ENCODE results near the gene SNORC.

Gene SNORC

DNA sequence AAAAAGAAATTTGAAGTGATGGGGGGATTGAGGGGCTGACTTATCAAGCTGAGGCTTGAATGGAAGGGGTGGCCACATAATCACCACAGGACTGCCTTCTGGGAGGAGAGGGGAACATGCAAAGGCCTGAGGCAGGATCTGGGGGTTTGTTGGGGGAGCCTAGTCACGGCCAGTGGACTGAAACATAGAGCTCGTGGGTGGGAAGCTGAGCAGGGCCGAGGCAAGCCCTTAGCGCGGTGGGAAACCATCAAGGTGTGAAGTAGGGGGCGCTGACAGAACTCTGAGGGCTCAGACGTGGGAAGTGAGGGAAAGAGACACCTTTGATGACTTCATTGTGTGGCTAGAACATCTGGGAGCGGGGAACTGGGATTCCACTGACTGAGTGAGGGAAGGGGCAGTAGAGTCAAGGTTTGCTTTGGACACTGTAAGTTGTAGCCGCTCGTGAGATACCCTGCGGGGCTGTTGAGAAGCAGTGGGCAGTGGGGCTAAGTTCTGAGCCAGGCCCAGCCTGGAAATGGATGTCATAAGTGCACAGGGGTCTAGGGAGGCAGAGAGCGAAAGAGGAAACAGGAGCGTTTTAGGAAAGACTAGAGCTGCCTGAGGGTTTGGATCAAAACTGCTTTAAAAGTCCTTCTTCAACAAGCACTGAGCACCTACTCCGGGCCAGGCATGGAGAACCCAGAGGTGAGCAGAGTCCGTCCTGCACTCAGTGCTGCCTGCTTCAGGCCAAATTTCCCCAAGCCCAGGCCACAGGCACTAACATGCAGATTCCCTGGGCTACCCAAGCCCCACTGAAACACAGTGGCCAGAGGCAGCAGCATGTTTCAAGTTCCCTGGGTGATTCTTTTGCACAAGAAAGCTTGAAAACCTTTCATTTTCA lies 686 bp upstream of the SNORC start:
- TF ChIP-seq ZFX (IDR thresholded peaks at IDR 0.05), result no peak
- TF ChIP-seq, protein P1, sequence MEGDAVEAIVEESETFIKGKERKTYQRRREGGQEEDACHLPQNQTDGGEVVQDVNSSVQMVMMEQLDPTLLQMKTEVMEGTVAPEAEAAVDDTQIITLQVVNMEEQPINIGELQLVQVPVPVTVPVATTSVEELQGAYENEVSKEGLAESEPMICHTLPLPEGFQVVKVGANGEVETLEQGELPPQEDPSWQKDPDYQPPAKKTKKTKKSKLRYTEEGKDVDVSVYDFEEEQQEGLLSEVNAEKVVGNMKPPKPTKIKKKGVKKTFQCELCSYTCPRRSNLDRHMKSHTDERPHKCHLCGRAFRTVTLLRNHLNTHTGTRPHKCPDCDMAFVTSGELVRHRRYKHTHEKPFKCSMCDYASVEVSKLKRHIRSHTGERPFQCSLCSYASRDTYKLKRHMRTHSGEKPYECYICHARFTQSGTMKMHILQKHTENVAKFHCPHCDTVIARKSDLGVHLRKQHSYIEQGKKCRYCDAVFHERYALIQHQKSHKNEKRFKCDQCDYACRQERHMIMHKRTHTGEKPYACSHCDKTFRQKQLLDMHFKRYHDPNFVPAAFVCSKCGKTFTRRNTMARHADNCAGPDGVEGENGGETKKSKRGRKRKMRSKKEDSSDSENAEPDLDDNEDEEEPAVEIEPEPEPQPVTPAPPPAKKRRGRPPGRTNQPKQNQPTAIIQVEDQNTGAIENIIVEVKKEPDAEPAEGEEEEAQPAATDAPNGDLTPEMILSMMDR (conservative IDR thresholded peaks at IDR 0.05), result no peak
- no peak overlapping the region for H3K27ac ChIP-seq

DNA sequence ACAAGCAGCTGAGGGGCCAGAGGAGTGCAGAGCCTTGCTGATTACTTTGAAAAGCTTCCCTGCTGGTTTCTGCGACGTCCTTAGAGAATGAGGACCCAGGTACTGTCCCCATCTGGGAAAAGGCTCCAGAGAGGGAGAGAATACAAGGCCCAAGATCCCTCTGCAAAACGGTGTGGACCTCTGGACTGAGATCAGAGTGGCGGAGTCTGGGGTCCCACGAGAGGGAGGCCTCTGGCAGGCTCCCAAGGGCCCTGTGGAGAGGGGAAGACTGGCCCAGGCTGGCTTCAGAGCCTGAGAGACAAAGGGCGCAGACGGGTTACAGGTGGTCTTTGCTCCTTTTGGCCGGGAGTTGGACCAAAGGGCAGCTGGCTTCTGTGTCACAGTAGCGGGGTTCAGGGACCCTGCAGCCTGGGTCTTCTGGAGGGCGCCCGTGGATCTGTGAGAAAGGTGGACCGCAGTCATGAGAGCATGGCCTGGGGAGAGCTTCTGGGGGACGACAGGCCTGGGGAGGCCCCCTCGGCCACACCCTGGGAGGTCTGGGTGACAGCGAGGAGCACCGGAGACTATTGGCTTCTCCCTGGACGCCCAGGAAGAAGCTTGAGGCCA lies 805 bp downstream of the SNORC start:
- TF ChIP-seq, protein P1 (conservative IDR thresholded peaks at IDR 0.05), result no peak
- TF ChIP-seq ZFX (IDR thresholded peaks at IDR 0.05), result no peak
- no peak overlapping the region for H3K27ac ChIP-seq

DNA sequence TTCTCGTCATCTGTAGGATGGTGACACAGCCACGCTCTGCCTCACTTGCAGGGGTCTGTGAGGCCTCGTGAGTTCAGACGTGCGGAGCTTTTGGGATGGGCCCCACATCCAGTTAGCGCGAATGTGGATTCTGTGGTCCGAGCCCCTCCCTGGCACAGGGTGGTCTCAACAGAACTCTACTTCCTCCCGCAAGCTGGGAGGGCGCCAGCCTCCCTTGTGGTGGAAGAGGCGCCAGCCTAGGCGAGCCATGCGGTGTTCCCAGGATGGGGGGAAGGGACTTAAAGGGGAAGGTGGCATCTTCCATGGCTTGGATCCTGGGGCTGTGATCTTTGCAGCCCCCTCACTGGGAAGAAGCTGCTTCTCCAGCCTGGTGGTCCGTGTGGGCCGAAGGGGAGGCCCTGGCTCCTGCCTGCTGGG lies 1.4 kb downstream of the SNORC start:
- TF ChIP-seq ZFX (IDR thresholded peaks at IDR 0.05), result no peak
- TF ChIP-seq, protein P1 (conservative IDR thresholded peaks at IDR 0.05), result no peak
- H3K27ac ChIP-seq, result no peak overlapping the region

DNA sequence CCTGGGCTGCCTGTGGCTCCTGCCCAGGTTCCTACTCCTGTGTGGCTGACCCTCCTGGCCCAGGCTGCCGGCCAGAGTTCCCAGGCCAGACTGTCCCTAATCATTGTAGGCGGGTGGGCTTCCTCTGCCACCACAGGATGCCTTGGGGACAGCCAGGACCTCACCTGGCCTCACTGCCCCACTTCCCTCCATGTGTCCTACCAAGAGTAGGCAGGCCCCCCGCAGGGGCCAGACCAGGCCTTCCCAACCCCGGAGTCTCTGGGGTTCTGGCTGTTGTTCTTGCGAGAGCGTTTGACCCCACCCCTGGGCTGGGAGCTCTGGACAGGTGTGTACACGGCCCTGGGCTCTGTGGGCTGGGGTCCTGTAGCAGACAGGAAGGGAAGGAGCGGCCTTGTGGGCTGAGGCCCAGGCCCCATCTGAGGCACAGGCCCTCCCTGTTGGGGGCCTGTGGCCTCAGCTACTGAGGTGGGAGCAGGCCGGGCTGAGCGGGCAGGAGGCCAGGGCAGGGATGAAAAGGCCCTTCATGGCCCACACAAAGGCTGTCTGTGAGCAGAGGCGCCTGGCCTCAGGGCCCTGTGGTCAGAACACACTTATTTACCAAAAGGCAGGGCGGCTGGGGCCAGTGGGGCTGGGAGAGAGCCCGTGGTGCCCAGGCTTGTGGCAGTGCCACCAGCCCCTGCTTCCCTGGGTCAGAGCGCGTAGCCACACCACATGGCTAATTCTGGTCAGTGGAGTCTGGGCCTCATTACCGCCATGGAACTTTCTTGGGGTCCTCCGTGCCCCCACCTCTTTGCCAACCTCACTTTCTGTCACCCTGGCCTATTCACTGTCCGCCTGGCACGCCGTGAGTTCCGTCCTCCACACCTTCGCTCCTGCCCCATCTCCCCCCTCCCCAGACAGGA lies 2.0 kb downstream of the SNORC start:
- no peak overlapping the region for H3K27ac ChIP-seq
- no peak for TF ChIP-seq ZFX (IDR thresholded peaks at IDR 0.05)
- TF ChIP-seq, protein P1 (conservative IDR thresholded peaks at IDR 0.05), result no peak

DNA sequence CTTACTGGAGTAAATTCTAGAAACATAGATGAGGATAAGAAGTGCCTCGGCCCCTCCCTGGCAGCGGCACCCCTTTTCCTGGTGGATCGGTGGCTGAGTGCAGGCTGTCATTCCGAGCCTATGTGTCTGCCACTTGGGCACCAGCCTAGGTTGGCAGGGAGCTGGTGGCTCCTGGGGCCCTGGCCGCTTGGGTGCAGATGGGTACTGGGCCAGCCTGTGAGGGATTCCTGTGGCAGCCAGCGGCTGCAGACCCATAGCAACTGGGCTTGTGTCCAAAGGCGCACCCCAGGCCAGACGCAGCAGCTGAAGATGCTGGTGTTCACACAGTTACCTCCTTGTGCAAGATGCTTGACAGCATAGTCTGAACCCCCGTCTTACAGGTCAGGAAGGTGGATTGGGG lies 2.8 kb downstream of the SNORC start:
- TF ChIP-seq, protein P1 (conservative IDR thresholded peaks at IDR 0.05), result no peak
- no peak for TF ChIP-seq ZFX (IDR thresholded peaks at IDR 0.05)
- H3K27ac ChIP-seq, result no peak overlapping the region

DNA sequence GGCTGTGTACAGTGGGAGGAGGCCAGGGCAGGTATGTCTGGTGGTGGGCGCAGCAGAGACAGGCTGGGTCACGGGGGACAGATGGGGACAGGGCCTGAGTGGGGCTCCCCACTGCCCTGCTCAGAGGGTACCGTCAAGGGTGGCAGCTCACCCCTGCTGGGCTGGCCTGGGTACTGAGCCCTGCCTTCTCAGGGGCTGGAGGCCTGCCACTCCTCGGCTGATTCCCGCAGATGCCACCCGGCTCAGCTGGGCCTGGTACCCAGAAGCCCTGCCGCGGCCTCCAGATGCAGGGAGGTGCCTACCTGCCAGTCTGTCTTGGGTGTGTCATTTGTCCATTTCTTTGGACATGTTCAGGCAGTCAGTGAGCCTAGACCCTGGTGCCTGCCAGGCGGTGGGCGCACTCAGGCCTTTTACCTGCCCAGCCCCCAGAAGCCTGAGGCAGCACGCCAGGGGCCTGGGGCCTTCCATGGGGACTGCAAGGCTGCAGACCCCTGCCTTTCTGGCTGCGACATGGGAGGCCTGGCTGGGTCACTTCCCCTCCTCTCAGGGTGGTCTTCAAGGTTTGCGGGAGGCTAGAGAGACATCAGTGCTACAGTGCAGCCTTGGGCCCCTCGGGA lies 3.3 kb downstream of the SNORC start:
- H3K27ac ChIP-seq, result no peak overlapping the region
- TF ChIP-seq, protein P1 (conservative IDR thresholded peaks at IDR 0.05), result no peak
- TF ChIP-seq ZFX (IDR thresholded peaks at IDR 0.05), result no peak
